SW 1271 (cell line): ENCODE data around the gene EMILIN2.

Experiments
- DNase-seq, 2 experiments: peaks; one replicate each; lab custom pipeline; 2025; lab: John Stamatoyannopoulos, UW

EMILIN2 gene

DNA sequence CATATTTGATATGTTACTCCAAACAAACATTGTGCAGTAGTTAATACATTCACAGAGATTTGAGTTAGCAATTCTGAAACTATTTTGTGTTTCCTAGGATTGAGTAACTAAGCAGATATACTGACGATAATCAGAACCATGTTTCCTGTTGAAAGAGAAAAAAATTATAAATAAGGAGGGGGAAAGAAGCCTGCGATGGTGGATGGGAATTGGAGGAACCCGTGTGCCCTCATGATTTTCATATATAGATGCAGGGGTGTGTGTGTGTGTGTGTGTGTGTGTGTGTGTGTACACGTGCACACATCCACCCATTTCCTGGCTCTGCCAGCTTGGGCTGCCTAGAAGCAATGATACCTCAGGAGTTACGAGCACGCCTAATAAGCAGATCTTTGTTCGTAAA, 109.2 kb downstream of the EMILIN2 start:
- no peak for DNase-seq

DNA sequence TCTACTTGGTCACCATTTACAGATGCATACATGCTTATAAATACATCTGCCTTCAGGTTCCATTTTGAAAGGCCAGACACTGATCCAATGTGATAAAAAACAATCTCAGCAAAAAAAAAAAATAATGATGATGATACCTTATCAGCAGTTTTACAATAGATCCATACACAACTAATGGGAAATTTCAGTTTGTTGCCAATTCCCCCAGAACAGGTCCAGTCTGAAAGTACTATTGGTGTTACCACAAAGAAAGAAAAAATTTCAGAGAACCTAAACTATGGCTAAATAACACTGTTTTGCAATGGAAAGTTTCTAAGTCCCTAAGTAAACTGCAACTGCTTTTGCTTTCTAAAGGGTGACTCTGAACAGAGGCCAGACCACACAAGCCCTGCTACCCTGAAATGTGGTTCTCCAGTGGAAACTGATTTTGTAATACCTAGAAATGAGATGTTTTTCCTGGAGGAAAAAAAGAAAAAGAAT, 112.1 kb downstream of the EMILIN2 start:
- no peak for DNase-seq

DNA sequence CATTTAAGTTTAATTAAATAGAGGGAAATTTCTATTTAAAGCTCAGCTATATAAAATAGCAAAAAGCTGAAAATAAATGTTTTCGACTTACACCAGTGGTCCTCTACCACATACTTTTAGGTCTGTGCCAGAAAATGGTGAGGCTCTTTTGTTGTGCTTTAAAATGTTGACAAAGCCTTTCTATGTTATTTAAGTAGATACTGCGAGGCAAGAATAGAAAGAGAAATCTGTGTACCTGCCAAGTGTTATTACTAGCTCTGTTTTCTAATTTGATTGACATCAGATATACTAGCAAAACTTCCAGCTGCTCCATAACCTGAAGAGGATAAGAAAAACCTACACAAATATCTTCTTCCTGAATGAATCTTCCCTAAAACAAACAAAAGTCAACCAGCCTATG, 112.5 kb downstream of the EMILIN2 start:
- DNase-seq: no peak

DNA sequence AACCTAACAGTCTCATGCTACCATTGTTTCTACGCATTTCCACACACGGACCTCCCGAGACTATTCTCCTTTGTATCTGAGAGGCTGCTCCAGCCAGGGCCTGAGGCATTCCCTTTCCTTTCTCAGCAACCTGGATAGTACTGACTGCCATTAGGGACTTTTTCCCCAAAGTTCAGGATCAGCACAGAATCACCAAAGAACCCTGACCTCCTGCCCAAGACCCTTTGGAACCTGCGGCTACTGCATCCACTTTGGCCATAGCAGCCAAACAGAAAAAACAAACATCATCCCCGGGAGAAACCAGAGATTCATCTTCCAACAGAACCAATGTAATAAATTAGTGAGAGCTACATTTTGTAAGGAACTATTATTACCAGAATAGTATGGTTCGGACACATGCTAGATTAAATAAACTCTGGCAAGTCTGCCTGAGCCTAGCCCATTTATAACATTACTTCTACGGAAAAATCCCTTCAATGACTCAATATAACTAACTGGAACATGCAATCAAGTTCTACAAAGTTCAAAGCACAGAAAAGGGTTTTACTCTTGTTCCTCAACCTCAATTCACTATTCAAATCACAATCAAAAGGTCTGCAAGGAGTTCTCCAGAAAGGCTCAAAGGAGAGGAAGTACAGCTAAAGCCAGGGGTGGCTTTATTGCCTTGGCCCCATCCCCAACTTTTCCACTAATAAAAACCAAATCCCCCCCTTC, 114.3 kb downstream of the EMILIN2 start:
- DNase-seq: no peak

DNA sequence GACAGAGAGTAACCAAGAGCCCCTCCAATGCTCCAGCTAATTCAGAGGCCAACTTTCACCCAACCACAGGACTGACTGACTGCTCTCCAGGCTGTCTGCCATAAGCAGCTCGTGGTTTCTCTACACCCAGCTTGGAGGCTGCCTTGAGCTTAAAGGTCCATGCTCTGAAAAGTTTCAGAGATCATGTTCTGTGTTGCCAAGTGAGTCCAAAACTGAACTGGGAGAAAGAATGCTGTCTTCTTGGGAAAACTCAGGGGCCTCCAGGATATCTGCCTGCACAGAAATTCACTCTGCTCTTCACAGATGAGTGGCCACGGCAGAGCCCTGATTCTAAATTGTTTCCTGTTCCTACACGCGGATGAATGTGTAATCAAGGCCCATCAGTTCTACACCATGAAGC, 115.0 kb downstream of the EMILIN2 start:
- DNase-seq: no peak

DNA sequence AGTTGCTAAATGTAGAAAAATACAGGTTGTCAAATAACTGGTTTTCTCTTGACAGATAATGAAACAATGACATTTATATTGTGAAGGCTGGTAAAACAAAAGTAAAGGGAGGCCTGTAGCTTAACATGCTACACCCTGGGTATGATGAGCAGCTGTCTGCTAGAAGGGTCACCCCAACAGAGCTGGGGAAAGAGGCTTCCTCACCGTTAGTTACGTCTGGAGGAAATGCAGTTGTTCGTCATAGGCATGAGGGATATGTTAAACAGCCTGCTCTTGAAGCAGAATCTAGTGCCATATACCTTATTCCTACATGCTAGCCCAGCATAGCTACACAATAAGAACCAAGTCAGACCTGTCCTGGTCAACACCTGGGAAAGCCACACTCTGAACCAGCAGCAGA, 116.2 kb downstream of the EMILIN2 start:
- no peak for DNase-seq

DNA sequence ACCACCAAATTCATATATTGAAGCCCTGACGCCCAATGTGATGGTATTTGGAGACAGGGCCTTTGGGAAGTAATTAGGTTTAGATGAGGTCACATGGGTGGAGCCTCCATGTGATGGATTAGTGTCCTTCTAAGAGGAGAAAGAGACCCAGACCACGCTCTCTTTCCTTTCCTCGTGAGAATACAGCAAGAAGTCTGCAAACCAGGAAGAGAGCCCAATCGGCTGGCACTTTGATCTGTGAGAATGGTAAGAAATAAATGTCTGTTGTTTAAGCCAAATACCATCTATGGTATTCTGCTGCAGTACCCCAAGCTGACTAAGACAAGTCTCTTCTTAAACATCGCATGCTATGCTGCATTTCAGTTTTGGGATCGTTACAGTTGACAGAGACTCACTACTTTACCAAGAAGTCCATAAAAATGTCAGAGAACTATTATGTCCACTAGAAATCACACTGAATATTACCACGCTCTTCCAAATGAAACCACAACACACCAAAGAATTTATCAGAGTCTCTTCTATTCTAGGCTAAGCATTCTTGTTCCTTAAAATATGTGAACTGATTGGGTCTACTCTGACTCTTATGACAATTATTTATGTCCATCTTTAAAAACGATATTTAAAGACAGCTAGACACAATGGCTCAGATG, 117.7 kb downstream of the EMILIN2 start:
- no peak for DNase-seq
